Right cardiac atrium (tissue), 5 donors: ENCODE data around the gene LRRC3B. TPM values are rescaled to one million over a fixed set of nuclear protein-coding genes. Genes with fewer than 3 reads are reported as not detected.

ENCODE experiments used
- ATAC-seq, 2 donors: fragments of 200-7000 bp; cut with Tn5 transposase; one replicate each; pipeline versions ENCODE4 v1.8.0 to v1.9.1; 2020; ENCODE audit warnings: moderate library complexity in 2 of 2, mild to moderate bottlenecking in 1 of 2
- DNase-seq, 3 donors: peaks; one replicate each; pipeline ENCODE4 v3.0.0-alpha.2; 2020
- H3K27ac ChIP-seq: one replicate; pipeline ENCODE4 v1.5.1; 2013; ENCODE audit warnings: mild to moderate bottlenecking, low read length, control low read depth, moderate library complexity
- H3K27me3 ChIP-seq: one replicate; pipeline ENCODE4 v1.6.1; 2013; ENCODE audit not compliant: control insufficient read depth, insufficient read depth
- H3K4me1 ChIP-seq: one replicate; pipeline ENCODE4 v1.6.1; 2013; ENCODE audit warnings: low read length; ENCODE audit not compliant: control insufficient read depth, insufficient read depth
- H3K4me3 ChIP-seq: one replicate; pipeline ENCODE4 v1.5.1; 2013; ENCODE audit warnings: low read length, control low read depth
- H3K9me3 ChIP-seq: one replicate; pipeline ENCODE4 v1.6.1; 2013; ENCODE audit warnings: low read length; ENCODE audit not compliant: control insufficient read depth
- intact Hi-C, 4 donors: fragments of 100-400 bp; cut with DNase I; formaldehyde crosslinking; loops; one replicate each; pipeline versions ENCODE4 v1.11.0 to v1.14.0; 2022 to 2023
- polyA plus RNA-seq: library from polyadenylated mRNA; stranded (reverse); fragments of 200-250 nt; gene quantifications from one replicate; pipeline ENCODE4 v1.2.3, GENCODE V29; 2013
- total RNA-seq, 4 donors: library from RNA; stranded (reverse); fragmentation: NEBNext Ultra II Directional; extraction: Animal tissue kit (Norgen Biotek cat#: 25700); gene quantifications; one replicate each; pipeline ENCODE4 v1.2.1, GENCODE V29; 2021
- donor health status: healthy with polysubstance abuse.
- donor health status: DM: no; HTN: yes; CAD: no.
- donor health status: DM: no; HTN: no; CAD: no.
- donor health status: DM: no; HTN: yes; CAD: no; lungs with severe emphysema.
- donor health status: DM: yes; HTN: yes; CAD: no.

LRRC3B gene
- total and polyA plus RNA-seq, 5 donors = 0.03 to 0.68 (median 0.16) TPM; not detected in 2

DNA sequence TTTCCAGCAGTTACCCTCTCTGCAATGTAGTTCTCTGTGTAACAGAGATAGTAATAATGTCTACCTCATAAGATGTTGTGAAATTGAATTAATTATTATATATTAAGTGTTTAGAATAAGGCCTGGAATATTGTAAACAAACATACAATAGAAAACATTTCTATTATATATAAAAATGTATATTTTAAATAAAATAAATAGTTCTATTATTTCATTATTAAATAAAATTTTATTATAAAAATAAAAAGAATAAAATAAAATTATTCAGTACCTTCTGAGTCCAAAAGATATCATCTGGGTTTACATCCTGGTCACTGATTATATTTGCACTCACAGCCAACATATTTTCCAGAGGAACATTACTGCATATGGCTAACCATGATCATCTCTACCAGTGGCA, 135.4 kb downstream of the LRRC3B start:
- DNase-seq = no peak
- no peaks in the 10 kb centered on the region for H3K9me3 ChIP-seq
- H3K27me3 ChIP-seq = no peaks in the 10 kb centered on the region
- no peak for ATAC-seq
- intact Hi-C loops = no loop called here
- no peak overlapping the region for H3K4me3 ChIP-seq
- H3K27ac ChIP-seq = no peak overlapping the region
- H3K4me1 ChIP-seq = no peaks in the 10 kb centered on the region
